OCI-LY7 (cell line): ENCODE data around the gene FTH1. TPM values are rescaled to one million over a fixed set of nuclear protein-coding genes. Genes with fewer than 3 reads are reported as not detected.

Experiments used
- Bru-seq: library from RNA; stranded (reverse); fragments of 400-500 nt; gene quantifications from one replicate; lab custom pipeline; 2021; lab: Mats Ljungman, UMichigan
- BruChase-seq, 2 experiments: library from RNA; stranded (reverse); fragments of 400-500 nt; gene quantifications; one replicate each; lab custom pipeline; 2021; lab: Mats Ljungman, UMichigan
- BruUV-seq: library from RNA; stranded (reverse); fragments of 400-500 nt; replicated peaks from 2 replicates; lab custom pipeline; 2021; lab: Mats Ljungman, UMichigan
- CTCF ChIA-PET: fragments of 300-600 bp; sonication (Branson Sonifier 250); formaldehyde crosslinking; loops from one replicate; lab custom pipeline; 2022; ENCODE audit warnings: antibody characterized with exemption; ENCODE audit not compliant: unreplicated experiment; lab: Charles Lee
- POLR2A ChIA-PET: fragments of 300-600 bp; sonication (Branson Sonifier 250); formaldehyde crosslinking; loops from one replicate; lab custom pipeline; 2022; ENCODE audit warnings: antibody characterized with exemption; lab: Charles Lee
- DNase-seq: peaks from one replicate; pipeline ENCODE4 v3.0.0-alpha.2; 2015; ENCODE audit warnings: low spot score
- H2AFZ ChIP-seq: fragments of 200-600 bp; sonication (generic), shearing (Covaris generic); 2 replicates; pipeline ENCODE4 v1.6.1; 2014; ENCODE audit warnings: mild to moderate bottlenecking, antibody characterized with exemption, low read length, moderate library complexity
- H3K27ac ChIP-seq: fragments of 200-600 bp; sonication (generic); 2 replicates; pipeline ENCODE4 v1.5.1; 2014; ENCODE audit warnings: mixed run types, low read depth, mild to moderate bottlenecking, moderate library complexity, low read length, inconsistent platforms; ENCODE audit not compliant: poor library complexity, severe bottlenecking
- H3K36me3 ChIP-seq: fragments of 200-600 bp; sonication (generic); 2 replicates; pipeline ENCODE4 v1.6.1; 2014; ENCODE audit warnings: mild to moderate bottlenecking, antibody characterized with exemption, low read length, moderate library complexity, mixed read lengths; ENCODE audit not compliant: insufficient read depth
- H3K4me1 ChIP-seq: fragments of 200-600 bp; sonication (generic); 2 replicates; pipeline ENCODE4 v1.5.1; 2014; ENCODE audit warnings: mild to moderate bottlenecking, low read length; ENCODE audit not compliant: insufficient read depth, poor library complexity, severe bottlenecking
- H3K4me2 ChIP-seq: fragments of 200-600 bp; sonication (generic); 2 replicates; pipeline ENCODE4 v1.6.1; 2014; ENCODE audit warnings: mild to moderate bottlenecking, low read length
- H3K4me3 ChIP-seq: fragments of 200-600 bp; sonication (generic); 2 replicates; pipeline ENCODE4 v1.5.1; 2014; ENCODE audit warnings: mild to moderate bottlenecking, low read depth, low read length; ENCODE audit not compliant: poor library complexity, severe bottlenecking
- H3K79me2 ChIP-seq: fragments of 200-600 bp; sonication (generic); 2 replicates; pipeline ENCODE4 v1.6.1; 2016; ENCODE audit warnings: low read depth, mild to moderate bottlenecking, low read length, moderate library complexity, mixed read lengths; ENCODE audit not compliant: insufficient read depth
- H3K9me2 ChIP-seq: fragments of 200-600 bp; sonication (generic); 2 replicates; pipeline ENCODE4 v1.6.1; 2016; ENCODE audit warnings: mild to moderate bottlenecking, low read length, mixed read lengths; ENCODE audit not compliant: insufficient read depth
- H3K9me3 ChIP-seq: fragments of 200-600 bp; sonication (generic); 2 replicates; pipeline ENCODE4 v1.6.1; 2014; ENCODE audit warnings: mild to moderate bottlenecking, mixed run types, low read length, mixed read lengths
- H4K20me1 ChIP-seq: fragments of 200-600 bp; sonication (generic); 2 replicates; pipeline ENCODE4 v1.6.1; 2014; ENCODE audit warnings: mild to moderate bottlenecking, antibody characterized with exemption, low read length, moderate library complexity, mixed read lengths; ENCODE audit not compliant: insufficient read depth
- CTCF ChIP-seq: fragments of 200-600 bp; sonication (generic); conservative IDR thresholded peaks from 2 replicates; pipeline ENCODE4 v1.5.1; 2014; ENCODE audit warnings: mild to moderate bottlenecking, antibody characterized with exemption, low read length, moderate library complexity, mixed read lengths
- EZH2phosphoT487 ChIP-seq: fragments of 200-600 bp; sonication (generic); IDR thresholded peaks from 2 replicates; pipeline ENCODE4 v1.6.1; 2018; ENCODE audit warnings: low read depth, borderline replicate concordance, mild to moderate bottlenecking, mixed run types, antibody characterized with exemption, low read length, moderate library complexity, mixed read lengths
- intact Hi-C: fragments of 100-400 bp; cut with micrococcal nuclease; formaldehyde crosslinking; loops from one replicate; pipeline ENCODE4 v1.10.0; 2022; ENCODE audit not compliant: unreplicated experiment
- long read RNA-seq: library from polyadenylated mRNA; stranded (forward); transcript quantifications from one replicate; pipeline ENCODE4 v2.0.0, GENCODE V29; 2022
- total RNA-seq, 2 experiments: library from RNA; depleted of rRNA in 1 of 2; stranded (reverse); fragments of >200 nt in 1 of 2; shearing (Covaris generic) in 1 of 2; gene quantifications; 2 replicates each; pipeline ENCODE4 v1.2.3, GENCODE V29; 2014 to 2022

Gene FTH1
- 143 and 153 TPM in 2 replicates for total RNA-seq (2014; rRNA removed; shearing (Covaris generic))
- total RNA-seq (2022), result 185 and 245 TPM in 2 replicates
- percentile 73 among the genes with signal in this experiment for Bru-seq, nascent RNA
- BruChase-seq, experiment 1, labeled RNA remaining after a 6-hour chase, result percentile 92 among the genes with signal in this experiment
- BruChase-seq, experiment 2, labeled RNA remaining after a 2-hour chase, result percentile 76 among the genes with signal in this experiment
- long read RNA-seq, transcript FTH1-201 (4 exons, 1,229 nt), result major isoform, 340 of 354 reads
- long read RNA-seq, partial matches to known transcripts, result 4 of 354 reads
- long read RNA-seq, other reads (novel, unspliced or antisense), result 7 of 354 reads

- POLR2A ChIA-PET, result interaction anchor here (1.0 to 1.5 kb wide), 4 partner anchors 11 to 114 kb away, joined by 3 to 5 read pairs (median 3); no protein-coding TSS in a partner anchor
- Histone ChIP-seq H3K9me3 (no peaks in the 10 kb centered on the region), H3K27ac (peak within 1 kb of the TSS; percentile 64), H3K4me1 (peaks cover 69% of the 10 kb centered on the region), H3K9me2 (no peaks in the 10 kb centered on the region), H3K4me3 (peak within 1 kb of the TSS; percentile 99), H4K20me1 (peaks cover 28% of the 10 kb centered on the region), H3K36me3 (peaks cover 31% of the 10 kb centered on the region), H3K79me2 (peaks cover 23% of the 10 kb centered on the region), H2AFZ (peak within 1 kb of the TSS; percentile 85), H3K4me2 (peak within 1 kb of the TSS; percentile 96)
- intact Hi-C loops, result no loop called here
- BruUV-seq, result no TSS peak
- CTCF ChIA-PET, result no interaction called here
- DNase-seq, result peak; percentile 92
- TF ChIP-seq CTCF (no peak), EZH2phosphoT487 (no peak)
Measured at GRCh38 chr11:61967116-61967923, at the start of gene FTH1. Gene FTH1 (minus strand): TSS chr11:61967634. CDS start chr11:61967425, 209 bp downstream.

GRCh38 chr11:62015615-62016014 is 48.2 kb upstream of the FTH1 start:
- TF ChIP-seq EZH2phosphoT487, result no peak
- H3K4me2 ChIP-seq, result no peak overlapping the region
- CTCF ChIA-PET, result no interaction called here
- H3K9me3 ChIP-seq, result no peaks in the 10 kb centered on the region
- H2AFZ ChIP-seq, result no peak overlapping the region
- POLR2A ChIA-PET, result interaction anchor here (1.0 kb wide), 1 partner anchor 47 kb away, joined by 3 read pairs; no protein-coding TSS in a partner anchor
- intact Hi-C loops, result no loop called here
- no peak overlapping the region for H3K27ac ChIP-seq
- no peaks in the 10 kb centered on the region for H3K9me2 ChIP-seq
- BruUV-seq, result no TSS peak
- H4K20me1 ChIP-seq, result no peaks in the 10 kb centered on the region
- H3K79me2 ChIP-seq, result no peaks in the 10 kb centered on the region
- H3K4me1 ChIP-seq, result no peaks in the 10 kb centered on the region
- no peaks in the 10 kb centered on the region for H3K36me3 ChIP-seq
- H3K4me3 ChIP-seq, result no peak overlapping the region
- no peak for DNase-seq
